GM18498 (cell line): ENCODE data around the gene CD300H.
"Not testable (repeated sequence)": the region's sequence is repeated elsewhere in the genome, so short reads cannot be mapped to it uniquely, and the experiment has no call there.

Source experiments
- ATAC-seq: cut with Tn5 transposase; IDR thresholded peaks from one replicate; pipeline ENCODE4 v1.9.1; 2021; ENCODE audit warnings: mild to moderate bottlenecking, moderate library complexity; ENCODE audit not compliant: unreplicated experiment

CD300H gene

GRCh38 chr17:74585711-74586110 is 18.4 kb upstream of the CD300H start:
- no peak for ATAC-seq

- ATAC-seq, result no peak
Measured at GRCh38 chr17:74584292-74585060, 17.2 kb upstream of the CD300H start.

GRCh38 chr17:74582633-74583032 is 15.3 kb upstream of the CD300H start:
- no peak for ATAC-seq

GRCh38 chr17:74579900-74580299 is 12.6 kb upstream of the CD300H start:
- no peak for ATAC-seq

- ATAC-seq, result no peak
Measured at GRCh38 chr17:74578979-74579378, 11.7 kb upstream of the CD300H start.

- ATAC-seq, result no peak
Measured at GRCh38 chr17:74574489-74575142, 7.3 kb upstream of the CD300H start.

- not testable (repeated sequence) for ATAC-seq
Measured at GRCh38 chr17:74573635-74574034, 6.3 kb upstream of the CD300H start.

GRCh38 chr17:74573169-74573568 is 5.9 kb upstream of the CD300H start:
- no peak for ATAC-seq

- ATAC-seq, result no peak
Measured at GRCh38 chr17:74571621-74572270, 4.4 kb upstream of the CD300H start.

GRCh38 chr17:74569020-74570003 is 2.0 kb upstream of the CD300H start:
- ATAC-seq, result no peak

- no peak for ATAC-seq
Measured at GRCh38 chr17:74568106-74568873, 981 bp upstream of the CD300H start.

- no peak for ATAC-seq
Measured at GRCh38 chr17:74566132-74566753, 1.1 kb downstream of the CD300H start.

- no peak for ATAC-seq
Measured at GRCh38 chr17:74565126-74565525, 2.2 kb downstream of the CD300H start.

- no peak for ATAC-seq
Measured at GRCh38 chr17:74563358-74563757, 4.0 kb downstream of the CD300H start.

- no peak for ATAC-seq
Measured at GRCh38 chr17:74561586-74561985, 5.7 kb downstream of the CD300H start.

- ATAC-seq, result no peak
Measured at GRCh38 chr17:74558882-74559519, 8.3 kb downstream of the CD300H start.

GRCh38 chr17:74558402-74558801 is 8.9 kb downstream of the CD300H start:
- not testable (repeated sequence) for ATAC-seq

- no peak for ATAC-seq
Measured at GRCh38 chr17:74555427-74555940, 11.8 kb downstream of the CD300H start.

GRCh38 chr17:74554909-74555308 is 12.4 kb downstream of the CD300H start:
- no peak for ATAC-seq
